Lower lobe of right lung (tissue), 2 donors: Measurements from ENCODE around the gene PHF2. TPM values are rescaled to one million over a fixed set of nuclear protein-coding genes. Genes with fewer than 3 reads are reported as not detected.
A peak's percentile ranks its signal among the peaks of the same experiment; 100 is the strongest.

Source experiments
- ATAC-seq, 2 donors: fragments of 200-7000 bp; cut with Tn5 transposase; one replicate each; pipeline ENCODE4 v1.9.1; 2020 to 2022; ENCODE audit warnings: mild to moderate bottlenecking in 2 of 2, moderate library complexity in 2 of 2
- DNase-seq: peaks from one replicate; pipeline ENCODE4 v3.0.0-alpha.2; 2020
- H3K27ac ChIP-seq: fragments of 200-600 bp; one replicate; pipeline ENCODE4 v1.8.0; 2022
- H3K27me3 ChIP-seq: fragments of 200-600 bp; one replicate; pipeline ENCODE4 v1.8.0; 2022; ENCODE audit warnings: low read depth
- H3K36me3 ChIP-seq: fragments of 200-600 bp; one replicate; pipeline ENCODE4 v1.8.0; 2022; ENCODE audit warnings: mild to moderate bottlenecking
- H3K4me1 ChIP-seq: fragments of 200-600 bp; one replicate; pipeline ENCODE4 v1.8.0; 2022
- H3K4me3 ChIP-seq: fragments of 200-600 bp; one replicate; pipeline ENCODE4 v1.8.0; 2022; ENCODE audit warnings: mild to moderate bottlenecking
- H3K9me3 ChIP-seq: fragments of 200-600 bp; one replicate; pipeline ENCODE4 v1.8.0; 2022
- CTCF ChIP-seq: fragments of 200-600 bp; IDR thresholded peaks from one replicate; pipeline ENCODE4 v1.8.0; 2022; ENCODE audit warnings: antibody characterized with exemption, mild to moderate bottlenecking
- intact Hi-C: fragments of 100-400 bp; cut with DNase I; formaldehyde crosslinking; loops from one replicate; pipeline ENCODE4 v1.11.0; 2022
- total RNA-seq: library from RNA; stranded (reverse); fragmentation: NEBNext Ultra II Directional; extraction: Animal tissue kit (Norgen Biotek cat#: 25700); gene quantifications from one replicate; pipeline ENCODE4 v1.2.1, GENCODE V29; 2021
- donor health status: DM: no; HTN: yes; CAD: no; lungs with severe emphysema.

Gene PHF2
- total RNA-seq, 1 donor from 2014 or later = 39.1 TPM

- TF ChIP-seq CTCF = no peak
- no peaks in the 10 kb centered on the region for H3K4me1 ChIP-seq
- DNase-seq = peak; percentile 24
- intact Hi-C loops = no loop called here
- no peaks in the 10 kb centered on the region for H3K27me3 ChIP-seq
- H3K9me3 ChIP-seq = no peaks in the 10 kb centered on the region
- no peak overlapping the region for H3K27ac ChIP-seq
- peaks cover 77% of the 10 kb centered on the region for H3K36me3 ChIP-seq
- no peak overlapping the region for H3K4me3 ChIP-seq
- ATAC-seq = no peak
Observed at GRCh38 chr9:93659044-93659836, 82.9 kb downstream of the PHF2 start.

GRCh38 chr9:93659837-93660177 lies 83.4 kb downstream of the PHF2 start:
- DNase-seq (peak; percentile 30), ATAC-seq (no peak)
- no peak for TF ChIP-seq CTCF
- Histone ChIP-seq H3K9me3 (no peaks in the 10 kb centered on the region), H3K27me3 (no peaks in the 10 kb centered on the region), H3K4me1 (no peaks in the 10 kb centered on the region), H3K36me3 (peaks cover 72% of the 10 kb centered on the region), H3K27ac (no peak overlapping the region), H3K4me3 (no peak overlapping the region)
- intact Hi-C loops = no loop called here

GRCh38 chr9:93660352-93661046 lies 84.1 kb downstream of the PHF2 start:
- Histone ChIP-seq H3K27ac (no peak overlapping the region), H3K4me1 (no peaks in the 10 kb centered on the region), H3K27me3 (no peaks in the 10 kb centered on the region), H3K36me3 (peaks cover 71% of the 10 kb centered on the region), H3K9me3 (no peaks in the 10 kb centered on the region), H3K4me3 (no peak overlapping the region)
- ATAC-seq = no peak
- intact Hi-C loops = no loop called here
- no peak for DNase-seq
- TF ChIP-seq CTCF = no peak

DNA sequence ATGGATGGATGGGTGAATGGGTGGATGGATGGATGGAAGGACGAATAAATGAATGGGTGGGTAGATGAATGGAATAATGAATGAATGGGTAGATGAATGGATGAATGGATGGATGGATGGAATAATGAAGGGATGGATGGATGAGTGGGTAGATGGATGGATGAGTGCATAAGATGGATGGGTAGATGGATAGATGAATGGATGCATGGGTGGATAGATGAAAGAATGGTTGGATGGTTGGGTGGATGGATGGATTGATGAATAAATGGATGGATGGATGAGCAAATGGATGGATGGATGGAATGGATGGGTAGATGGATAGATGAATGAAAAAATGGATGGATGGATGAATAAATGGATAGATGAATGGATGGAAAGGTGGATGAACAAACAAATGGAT lies 85.2 kb downstream of the PHF2 start:
- H3K27me3 ChIP-seq = no peaks in the 10 kb centered on the region
- ATAC-seq = no peak
- no peaks in the 10 kb centered on the region for H3K4me1 ChIP-seq
- H3K36me3 ChIP-seq = peaks cover 72% of the 10 kb centered on the region
- H3K27ac ChIP-seq = no peak overlapping the region
- intact Hi-C loops = no loop called here
- no peaks in the 10 kb centered on the region for H3K9me3 ChIP-seq
- TF ChIP-seq CTCF = no peak
- H3K4me3 ChIP-seq = no peak overlapping the region
- DNase-seq = no peak

DNA sequence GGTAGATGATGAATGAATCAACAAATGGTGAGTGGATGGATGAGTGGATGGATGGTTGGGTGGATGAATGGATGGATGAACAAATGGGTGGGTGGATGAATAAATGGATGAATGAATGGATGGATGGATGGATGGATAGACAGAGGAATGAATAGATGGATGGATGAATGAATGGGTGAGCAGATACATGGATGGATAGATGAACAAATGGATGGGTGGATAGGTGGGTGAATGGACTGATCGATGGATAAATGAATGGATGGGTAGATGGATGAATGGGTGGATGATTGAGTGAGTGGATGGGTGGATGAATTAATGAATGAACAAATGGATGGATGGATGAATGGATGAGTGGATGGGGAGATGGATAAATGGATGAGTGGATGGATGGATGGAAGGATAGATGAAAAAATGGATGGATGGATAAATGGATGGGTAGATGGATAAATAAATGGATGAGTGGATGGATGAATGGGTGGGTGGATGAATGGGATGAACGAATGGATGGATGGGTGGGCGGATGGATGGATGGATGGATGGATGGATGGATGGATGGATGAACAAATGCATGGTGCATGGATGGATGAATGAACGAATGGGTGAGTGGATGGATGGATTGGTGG lies 85.7 kb downstream of the PHF2 start:
- no peak for DNase-seq
- Histone ChIP-seq H3K4me1 (no peaks in the 10 kb centered on the region), H3K4me3 (no peak overlapping the region), H3K9me3 (no peaks in the 10 kb centered on the region), H3K27me3 (no peaks in the 10 kb centered on the region), H3K36me3 (peaks cover 72% of the 10 kb centered on the region), H3K27ac (no peak overlapping the region)
- intact Hi-C loops = no loop called here
- no peak for ATAC-seq
- TF ChIP-seq CTCF = no peak
